Ureter (tissue), 1 donor: ENCODE data around the gene RNPEPL1. TPM values are rescaled to one million over a fixed set of nuclear protein-coding genes. Genes with fewer than 3 reads are reported as not detected.

ENCODE experiments used
- DNase-seq: peaks from one replicate; pipeline ENCODE4 v3.0.0-alpha.2; 2020; ENCODE audit warnings: low spot score
- total RNA-seq: library from RNA; stranded (reverse); gene quantifications from one replicate; pipeline ENCODE4 v1.2.4, GENCODE V29; 2023
- donor health status: DM: yes; HTN: yes; CAD: no.

Gene RNPEPL1
- total RNA-seq, 1 donor from 2014 or later = 57.3 TPM

- no peak for DNase-seq
Observed at GRCh38 chr2:240576436-240577205, 8.3 kb downstream of the RNPEPL1 start.

GRCh38 chr2:240577281-240578109 lies 9.2 kb downstream of the RNPEPL1 start:
- no peak for DNase-seq

- DNase-seq = no peak
Observed at GRCh38 chr2:240578110-240578450, 9.8 kb downstream of the RNPEPL1 start.

- no peak for DNase-seq
Observed at GRCh38 chr2:240578488-240578887, 10.2 kb downstream of the RNPEPL1 start.

GRCh38 chr2:240579071-240579762 lies 10.9 kb downstream of the RNPEPL1 start:
- no peak for DNase-seq

GRCh38 chr2:240579771-240580614 lies 11.7 kb downstream of the RNPEPL1 start:
- peak; percentile 78 for DNase-seq

GRCh38 chr2:240581811-240582210 lies 13.5 kb downstream of the RNPEPL1 start:
- no peak for DNase-seq

- DNase-seq = no peak
Observed at GRCh38 chr2:240582781-240583180, 14.5 kb downstream of the RNPEPL1 start.

GRCh38 chr2:240583774-240584173 lies 15.5 kb downstream of the RNPEPL1 start:
- DNase-seq = no peak

- no peak for DNase-seq
Observed at GRCh38 chr2:240584486-240585031, 16.3 kb downstream of the RNPEPL1 start.

- DNase-seq = no peak
Observed at GRCh38 chr2:240585101-240585500, 16.8 kb downstream of the RNPEPL1 start.

GRCh38 chr2:240585681-240586197 lies 17.5 kb downstream of the RNPEPL1 start:
- no peak for DNase-seq

GRCh38 chr2:240586198-240586918 lies 18.1 kb downstream of the RNPEPL1 start, which contains the start of gene CAPN10:
CAPN10 (plus strand) TSS chr2:240586734; CDS start chr2:240586912, 178 bp downstream.
- peak; percentile 98 for DNase-seq

GRCh38 chr2:240586919-240587800 lies 18.9 kb downstream of the RNPEPL1 start:
- DNase-seq = no peak

GRCh38 chr2:240588006-240588655 lies 19.8 kb downstream of the RNPEPL1 start:
- DNase-seq = no peak

- DNase-seq = no peak
Observed at GRCh38 chr2:240588669-240589068, 20.4 kb downstream of the RNPEPL1 start.

GRCh38 chr2:240589375-240589774 lies 21.1 kb downstream of the RNPEPL1 start:
- no peak for DNase-seq

GRCh38 chr2:240589850-240590525 lies 21.7 kb downstream of the RNPEPL1 start:
- DNase-seq = no peak
